SIG-M5 treated with dmso at 0.1 percent for 504 hours (cell line): Measurements from ENCODE around the gene HMCN2.

Source experiments
- DNase-seq: peaks from one replicate; lab custom pipeline; 2025; ENCODE audit not compliant: unreplicated experiment; lab: John Stamatoyannopoulos, UW

Gene HMCN2

GRCh38 chr9:130478736-130479575 is 213.4 kb downstream of the HMCN2 start:
- DNase-seq, result no peak

DNA sequence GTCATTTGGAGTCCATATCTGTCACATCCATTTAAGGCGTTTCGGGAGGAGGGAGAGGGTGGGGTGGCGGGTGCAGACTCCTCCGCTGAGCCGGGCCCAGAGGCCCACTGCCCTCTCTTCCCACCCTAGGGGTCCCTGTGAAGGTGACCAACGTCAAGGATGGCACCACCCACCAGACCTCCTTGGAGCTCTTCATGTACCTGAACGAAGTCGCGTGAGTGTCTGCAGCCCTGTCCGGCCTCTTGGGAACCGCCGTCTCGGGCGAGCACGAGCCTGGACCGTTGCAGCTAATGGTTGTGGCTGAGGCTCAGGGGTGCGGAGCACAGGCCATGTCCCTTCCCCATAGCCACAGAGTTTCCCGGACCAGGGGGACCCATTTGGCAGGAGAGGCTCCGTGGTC is 214.0 kb downstream of the HMCN2 start:
- no peak for DNase-seq

- no peak for DNase-seq
These were observed 215.1 kb downstream of the HMCN2 start for GRCh38 chr9:130480673-130481072.

GRCh38 chr9:130482463-130482862 is 216.9 kb downstream of the HMCN2 start:
- DNase-seq, result no peak

DNA sequence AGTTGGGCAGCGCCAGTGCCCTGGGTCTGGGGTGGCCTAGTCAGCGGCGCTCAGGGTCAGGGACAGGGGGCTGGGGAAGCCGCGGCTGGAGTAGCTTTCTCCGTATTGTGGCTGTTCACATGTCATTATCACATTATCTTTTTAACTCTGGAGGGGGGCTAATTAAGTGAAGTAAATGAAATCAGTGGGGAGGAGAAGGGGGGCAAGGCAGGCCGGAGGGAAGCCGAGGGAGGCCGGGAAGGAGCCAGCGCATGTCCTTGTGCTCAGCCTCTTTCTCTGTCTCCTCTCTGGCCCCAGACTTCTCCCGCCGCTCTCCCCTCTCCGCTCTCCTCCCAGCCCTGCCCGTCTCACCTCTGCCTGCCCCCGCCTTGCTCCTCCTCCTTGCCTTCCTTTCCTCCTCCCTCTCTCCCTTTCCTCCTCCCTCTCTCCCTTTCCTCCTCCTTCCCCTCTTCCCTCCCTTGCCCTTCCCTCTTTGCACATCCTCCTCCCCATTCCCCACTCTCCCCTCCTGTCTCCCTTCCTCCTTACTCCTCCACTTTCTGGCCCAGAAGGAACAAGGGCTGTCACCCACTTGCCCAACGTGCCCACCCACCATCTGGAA is 217.9 kb downstream of the HMCN2 start:
- DNase-seq, result no peak
